ENCODE results near the gene SLC24A4. TPM values are rescaled to one million over a fixed set of nuclear protein-coding genes. Genes with fewer than 3 reads are reported as not detected.

The SLC24A4 gene
- polyA plus RNA-seq, 4 donors, result 0.11 to 0.81 (median 0.25) TPM

DNA sequence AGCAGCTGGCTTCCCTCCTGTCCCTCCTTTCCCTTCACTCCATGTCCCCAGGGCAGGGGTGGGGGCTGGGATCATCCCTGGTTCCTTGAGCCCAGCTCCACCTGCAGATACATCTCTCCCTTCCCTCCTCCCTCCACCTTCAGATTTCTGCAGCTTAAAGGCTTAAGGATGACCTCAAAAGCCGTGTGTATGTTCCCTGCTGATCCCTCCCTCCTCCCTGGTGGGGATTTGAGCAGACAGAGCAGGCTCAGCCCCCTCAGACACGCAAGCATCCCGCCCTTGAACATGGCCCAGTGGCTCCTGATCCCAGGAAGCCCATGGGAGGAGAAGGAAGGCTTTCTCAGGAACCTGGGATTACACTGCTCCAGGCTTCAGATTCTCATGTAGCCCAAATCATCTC, 107.7 kb downstream of the SLC24A4 start:
- no peak for DNase-seq (ENCODE audit: low read depth in 4 of 4, low spot score in 3 of 4)

DNA sequence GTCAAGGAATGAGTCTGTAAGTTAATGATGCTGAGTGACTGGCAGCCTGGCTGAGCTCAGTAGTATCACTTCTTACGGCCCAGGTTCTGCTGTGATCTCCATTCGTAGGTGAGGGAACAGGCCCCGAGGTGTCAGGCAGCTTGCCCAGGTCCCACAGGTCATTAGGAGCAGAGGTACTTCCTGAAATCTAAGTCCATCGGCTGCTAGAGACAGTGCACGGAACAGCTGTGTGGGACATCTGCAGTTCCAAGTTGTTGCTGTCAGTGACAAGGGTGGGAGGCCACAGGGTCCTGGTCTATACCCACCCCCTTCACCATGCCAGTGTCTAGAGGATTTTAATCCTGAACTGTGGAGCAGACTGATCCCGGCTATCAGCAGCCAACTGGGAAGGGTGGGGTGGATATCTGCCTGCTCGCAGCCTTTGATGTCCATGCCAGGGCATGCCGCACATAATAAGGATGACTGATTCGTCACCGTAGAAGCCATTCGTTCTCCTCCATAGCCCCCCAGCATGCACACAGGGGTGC, 108.3 kb downstream of the SLC24A4 start:
- DNase-seq (ENCODE audit: low read depth in 4 of 4, low spot score in 3 of 4), result no peak

GRCh38 chr14:92433407-92433806, 110.4 kb downstream of the SLC24A4 start:
- no peak for DNase-seq (ENCODE audit: low read depth in 4 of 4, low spot score in 3 of 4)

GRCh38 chr14:92435154-92435553, 112.2 kb downstream of the SLC24A4 start:
- DNase-seq (ENCODE audit: low read depth in 4 of 4, low spot score in 3 of 4), result no peak

DNA sequence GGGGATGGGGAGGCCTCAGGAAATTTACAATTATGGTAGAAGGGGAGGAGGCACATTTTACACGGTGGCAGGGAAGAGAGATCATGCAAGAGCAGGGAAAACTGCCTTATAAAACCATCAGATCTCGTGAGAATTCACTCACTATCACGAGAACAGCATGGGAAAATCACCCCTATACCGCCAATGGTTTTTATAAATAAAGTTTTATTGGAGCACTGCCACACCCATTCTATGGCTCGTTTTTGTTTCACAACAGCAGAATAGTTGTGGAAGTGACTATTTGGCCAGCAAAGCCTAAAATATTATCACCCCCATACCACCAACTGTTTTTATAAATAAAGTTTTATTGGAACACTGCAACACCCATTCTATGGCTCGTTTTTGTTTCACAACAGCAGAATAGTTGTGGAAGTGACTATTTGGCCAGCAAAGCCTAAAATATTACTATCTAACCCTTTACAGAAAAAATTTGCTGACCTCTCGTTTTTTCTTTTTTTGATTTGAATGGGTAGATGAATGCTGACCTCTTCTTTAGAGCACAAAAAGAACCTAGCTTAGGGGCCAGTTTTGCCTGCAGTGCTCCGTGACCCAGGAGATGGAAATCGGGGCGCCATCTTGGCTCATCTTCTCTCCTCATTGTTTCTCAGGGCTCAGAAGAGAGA, 113.3 kb downstream of the SLC24A4 start:
- no peak for DNase-seq (ENCODE audit: low read depth in 4 of 4, low spot score in 3 of 4)

- no peak for DNase-seq (ENCODE audit: low read depth in 4 of 4, low spot score in 3 of 4)
Observed at GRCh38 chr14:92437309-92437708, 114.3 kb downstream of the SLC24A4 start.

DNA sequence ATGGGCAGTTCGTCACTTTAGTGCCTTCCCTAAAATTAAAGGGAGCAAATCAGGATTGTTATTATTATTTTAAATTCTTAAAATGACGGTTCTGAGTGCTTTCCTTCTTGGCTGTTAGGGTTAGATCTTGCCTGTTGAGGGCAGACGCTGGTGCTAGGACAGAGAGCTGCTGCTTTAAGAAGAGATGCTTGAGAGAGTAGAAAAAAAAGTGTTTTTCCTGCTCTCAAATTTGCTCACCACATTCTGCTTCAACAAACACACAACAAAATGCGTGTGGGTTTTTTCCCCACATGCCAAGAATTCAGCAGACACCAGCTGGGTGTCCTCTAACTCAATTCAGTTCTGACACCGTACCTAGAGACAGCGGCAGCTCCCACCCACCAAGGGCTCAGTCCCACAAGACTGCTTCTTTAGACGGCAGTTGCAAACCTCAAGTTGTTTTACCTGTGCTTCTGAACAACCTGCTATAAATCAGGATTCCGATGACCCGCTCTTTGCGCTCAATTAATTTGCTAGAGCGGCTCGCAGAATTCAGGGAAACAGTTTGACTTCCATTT, 114.8 kb downstream of the SLC24A4 start:
- DNase-seq (ENCODE audit: low read depth in 4 of 4, low spot score in 3 of 4), result peak in 3 of 4 donors; percentile 14 to 40 (median 18)

GRCh38 chr14:92439537-92440344, 116.8 kb downstream of the SLC24A4 start:
- no peak for DNase-seq (ENCODE audit: low read depth in 4 of 4, low spot score in 3 of 4)

DNA sequence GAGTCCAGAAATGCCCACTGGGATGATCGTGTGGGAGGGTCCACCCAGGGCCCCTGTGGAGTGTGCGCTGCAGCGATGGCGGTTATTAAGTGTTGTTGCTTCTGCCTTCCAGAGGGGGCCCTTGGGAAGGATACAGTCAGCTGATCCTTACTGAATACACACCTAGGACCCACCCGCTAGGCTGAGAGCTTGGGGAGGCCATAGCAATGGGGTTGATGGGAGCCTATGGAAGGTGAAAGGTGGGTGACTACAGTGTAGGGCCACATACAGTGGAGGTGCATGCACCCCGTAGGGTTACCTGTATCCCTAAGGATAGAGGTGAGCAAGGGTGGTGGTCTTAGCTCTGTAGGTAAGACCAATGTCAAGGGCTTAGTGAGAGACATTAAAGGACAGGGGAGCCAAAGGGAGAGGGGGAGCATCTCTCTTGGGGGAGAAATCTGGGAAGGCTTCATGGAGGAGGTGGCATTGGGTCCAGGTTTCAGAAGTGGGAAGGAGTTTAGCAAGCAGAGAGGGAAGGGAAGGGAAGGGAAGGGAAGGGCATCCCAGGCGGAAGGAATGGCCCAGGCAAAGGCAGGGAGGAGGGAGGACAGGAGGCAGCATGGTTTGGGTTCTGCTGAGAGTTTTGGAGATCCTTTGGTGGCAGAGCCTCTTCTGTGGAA, 117.5 kb downstream of the SLC24A4 start:
- no peak for DNase-seq (ENCODE audit: low read depth in 4 of 4, low spot score in 3 of 4)

DNA sequence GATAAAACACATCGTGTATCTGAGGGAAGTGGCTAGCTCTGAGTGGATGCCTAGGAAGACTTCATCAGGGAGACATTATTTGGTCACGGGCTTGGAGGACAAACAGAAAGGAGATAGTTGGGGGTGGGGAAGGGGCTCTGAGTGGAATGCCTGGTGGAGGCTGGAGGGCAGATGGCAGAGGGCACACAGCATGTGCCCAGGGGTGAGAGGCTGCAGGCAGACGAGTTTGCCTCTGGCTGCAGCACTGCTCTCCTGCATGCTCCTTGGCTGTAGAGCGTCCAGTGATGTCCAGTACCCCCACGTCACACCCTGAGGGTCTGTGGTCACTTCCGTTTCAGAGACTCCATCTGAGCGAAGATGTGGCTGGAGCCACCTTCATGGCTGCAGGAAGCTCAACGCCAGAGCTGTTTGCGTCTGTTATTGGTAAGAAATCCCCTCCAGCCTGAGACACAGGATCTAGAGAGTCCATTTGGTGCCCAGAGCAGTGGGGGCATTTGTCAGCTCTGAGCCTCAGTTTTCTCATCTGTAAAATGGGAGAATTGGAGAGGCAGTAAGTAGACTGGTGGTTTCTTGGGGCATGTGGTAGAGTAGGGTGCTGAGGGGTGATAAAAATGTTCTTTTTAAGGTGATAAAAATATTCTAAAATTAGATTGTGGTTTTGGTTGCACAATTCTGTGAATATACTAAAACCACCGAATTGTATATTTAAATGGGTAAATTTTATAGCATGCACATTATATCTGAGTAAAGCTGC, 119.0 kb downstream of the SLC24A4 start:
- DNase-seq (ENCODE audit: low read depth in 4 of 4, low spot score in 3 of 4), result no peak

DNA sequence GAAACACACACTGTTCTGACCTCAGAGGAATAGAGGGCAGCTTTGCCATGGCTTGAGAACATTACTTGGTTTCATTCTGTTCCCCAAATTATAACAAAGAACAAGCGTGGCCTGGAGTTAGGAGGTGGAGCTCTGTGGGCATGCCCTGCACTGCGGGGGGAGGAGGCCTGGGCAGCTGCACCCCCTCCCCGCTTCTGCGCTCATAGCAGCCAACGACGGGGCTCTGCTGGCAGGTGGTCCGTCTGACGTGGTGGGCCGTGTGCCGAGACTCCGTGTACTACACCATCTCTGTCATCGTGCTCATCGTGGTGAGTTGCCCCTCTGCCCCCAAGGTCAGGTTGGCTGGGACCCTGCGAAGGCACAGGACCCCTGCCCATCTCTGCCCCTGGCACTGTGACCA, 120.2 kb downstream of the SLC24A4 start:
- DNase-seq (ENCODE audit: low read depth in 4 of 4, low spot score in 3 of 4), result no peak

GRCh38 chr14:92443741-92444140, 120.8 kb downstream of the SLC24A4 start:
- no peak for DNase-seq (ENCODE audit: low read depth in 4 of 4, low spot score in 3 of 4)

DNA sequence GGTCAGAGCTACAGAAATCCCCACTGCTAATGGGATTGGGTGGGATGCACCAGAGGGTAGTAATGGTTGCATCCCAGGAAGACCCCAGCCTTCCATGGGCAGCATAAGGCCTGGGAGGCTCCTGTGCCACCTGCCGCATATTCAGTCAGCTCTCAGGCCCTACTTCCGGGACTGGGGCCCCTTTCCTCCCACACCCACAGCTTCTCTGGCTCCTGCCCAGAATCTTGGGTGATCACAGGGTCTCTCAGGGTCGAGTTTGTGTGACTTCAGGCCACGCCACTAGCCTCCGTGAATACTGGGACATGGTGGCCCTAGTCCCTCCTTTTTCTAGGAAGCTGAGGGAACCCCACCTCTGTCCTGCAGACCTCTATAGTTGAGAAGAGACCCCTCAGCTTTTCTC, 123.8 kb downstream of the SLC24A4 start:
- DNase-seq (ENCODE audit: low read depth in 4 of 4, low spot score in 3 of 4), result no peak

GRCh38 chr14:92447416-92448197, 124.6 kb downstream of the SLC24A4 start:
- DNase-seq (ENCODE audit: low read depth in 4 of 4, low spot score in 3 of 4), result no peak

- no peak for DNase-seq (ENCODE audit: low read depth in 4 of 4, low spot score in 3 of 4)
Observed at GRCh38 chr14:92448786-92449185, 125.8 kb downstream of the SLC24A4 start.

DNA sequence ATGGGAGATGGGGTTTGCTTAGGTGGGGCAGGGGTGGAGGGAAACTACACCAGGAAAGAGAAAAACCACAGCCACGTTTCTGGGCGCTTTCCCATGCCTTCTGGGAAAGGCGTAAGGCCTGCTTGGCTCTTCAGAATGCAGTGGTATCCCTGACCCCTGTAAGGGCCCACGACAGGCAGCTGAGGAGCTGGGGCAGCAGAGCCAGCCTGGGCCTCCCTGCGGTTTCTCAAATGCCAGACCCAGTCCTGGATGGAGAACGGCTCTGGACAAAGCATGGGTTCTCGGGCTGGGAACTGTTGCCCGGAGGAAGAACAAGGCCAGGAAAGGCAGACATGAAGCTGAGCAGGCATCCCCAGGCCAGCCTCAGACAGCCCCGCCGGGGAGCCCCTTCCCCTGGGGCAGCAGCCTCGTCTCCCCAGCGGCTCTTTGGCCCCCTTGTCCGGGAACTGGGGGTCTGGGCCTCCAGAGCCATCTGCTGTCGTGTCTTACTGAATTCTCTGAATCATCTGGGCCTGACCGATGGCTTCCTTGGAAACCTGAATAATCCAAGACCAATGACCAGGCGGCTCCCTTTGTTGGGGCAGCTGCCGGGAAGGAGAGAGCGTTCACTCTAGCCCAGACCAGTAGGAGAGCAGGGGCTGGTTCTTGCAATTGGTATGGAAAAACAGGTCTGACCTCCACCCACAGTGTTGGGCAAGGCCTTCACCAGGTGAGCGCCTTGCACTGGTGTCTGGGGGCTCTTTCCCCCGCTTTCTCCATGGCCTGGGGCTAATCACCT, 126.6 kb downstream of the SLC24A4 start:
- no peak for DNase-seq (ENCODE audit: low read depth in 4 of 4, low spot score in 3 of 4)

- no peak for DNase-seq (ENCODE audit: low read depth in 4 of 4, low spot score in 3 of 4)
Observed at GRCh38 chr14:92450351-92451070, 127.5 kb downstream of the SLC24A4 start.

- DNase-seq (ENCODE audit: low read depth in 4 of 4, low spot score in 3 of 4), result no peak
Observed at GRCh38 chr14:92451245-92451644, 128.3 kb downstream of the SLC24A4 start.
